Neural cell (in vitro differentiated cells): Measurements from ENCODE around the gene DAPP1. TPM values are rescaled to one million over a fixed set of nuclear protein-coding genes. Genes with fewer than 3 reads are reported as not detected.

Experiments
- H2AFZ ChIP-seq: fragments of 200-600, 300-800 bp; sonication (generic), shearing (Covaris generic); 2 replicates; pipeline ENCODE4 v1.6.0; 2014; ENCODE audit warnings: low read depth, mild to moderate bottlenecking, antibody characterized with exemption, low read length, moderate library complexity
- H3F3A ChIP-seq: fragments of 200-600 bp; shearing (Covaris generic); 2 replicates; pipeline ENCODE4 v1.6.1; 2016; ENCODE audit warnings: mild to moderate bottlenecking, moderate library complexity, mixed read lengths, antibody characterized with exemption, low read length; ENCODE audit not compliant: insufficient read depth, poor library complexity, severe bottlenecking
- H3K27ac ChIP-seq: fragments of 200-600, 300-800 bp; sonication (generic), shearing (Covaris generic); 2 replicates; pipeline ENCODE4 v1.5.1; 2014; ENCODE audit warnings: mild to moderate bottlenecking, low read length, moderate library complexity
- H3K27me3 ChIP-seq: fragments of 300-800, 200-600 bp; sonication (generic), shearing (Covaris generic); 2 replicates; pipeline ENCODE4 v1.6.0; 2014; ENCODE audit warnings: mild to moderate bottlenecking, low read depth, low read length, moderate library complexity; ENCODE audit not compliant: insufficient read depth
- H3K36me3 ChIP-seq: fragments of 300-800, 200-600 bp; sonication (generic), shearing (Covaris generic); 2 replicates; pipeline ENCODE4 v1.5.1; 2014; ENCODE audit warnings: mild to moderate bottlenecking, antibody characterized with exemption, low read length, moderate library complexity; ENCODE audit not compliant: insufficient read depth
- H3K4me2 ChIP-seq: fragments of 300-800, 200-600 bp; sonication (generic), shearing (Covaris generic); 2 replicates; pipeline ENCODE4 v1.6.0; 2014; ENCODE audit warnings: mild to moderate bottlenecking, low read length
- H3K4me3 ChIP-seq: fragments of 300-800, 200-600 bp; sonication (generic), shearing (Covaris generic); 2 replicates; pipeline ENCODE4 v1.5.1; 2014; ENCODE audit warnings: mild to moderate bottlenecking, low read length, moderate library complexity
- H3K79me2 ChIP-seq: fragments of 200-600 bp; shearing (Covaris generic); replicated peaks from 2 replicates; pipeline ENCODE4 v1.6.0; 2014; ENCODE audit warnings: mild to moderate bottlenecking, low read length, moderate library complexity; ENCODE audit not compliant: insufficient read depth
- H3K9ac ChIP-seq: fragments of 300-800, 200-600 bp; sonication (generic), shearing (Covaris generic); 2 replicates; pipeline ENCODE4 v1.6.1; 2016; ENCODE audit warnings: mild to moderate bottlenecking, low read length, mixed read lengths
- H3K9me2 ChIP-seq: fragments of 200-600 bp; shearing (Covaris generic); 2 replicates; pipeline ENCODE4 v1.6.1; 2016; ENCODE audit warnings: mild to moderate bottlenecking, low read length, mixed read lengths; ENCODE audit not compliant: insufficient read depth
- H3K9me3 ChIP-seq: fragments of 200-600, 300-800 bp; sonication (generic), shearing (Covaris generic); 2 replicates; pipeline ENCODE4 v1.6.1; 2016; ENCODE audit warnings: mild to moderate bottlenecking, mixed run types, low read length, moderate library complexity, mixed read lengths
- H4K20me1 ChIP-seq: fragments of 200-600 bp; shearing (Covaris generic); 2 replicates; pipeline ENCODE4 v1.6.1; 2016; ENCODE audit warnings: mild to moderate bottlenecking, mixed run types; ENCODE audit not compliant: insufficient read depth
- CTCF ChIP-seq: fragments of 450-650 bp; IDR thresholded peaks from 2 replicates; pipeline ENCODE4 v1.5.1; 2014; ENCODE audit warnings: antibody characterized with exemption, mild to moderate bottlenecking, moderate library complexity; ENCODE audit not compliant: poor library complexity, severe bottlenecking
- EP300 ChIP-seq: fragments of 450-650 bp; conservative IDR thresholded peaks from 2 replicates; pipeline ENCODE4 v1.6.1; 2014; ENCODE audit warnings: antibody characterized with exemption, mild to moderate bottlenecking, moderate library complexity; ENCODE audit not compliant: poor library complexity, severe bottlenecking
- EZH2 ChIP-seq: fragments of 200-600, 300-800 bp; shearing (Covaris generic), sonication (generic); IDR thresholded peaks from 2 replicates; pipeline ENCODE4 v1.6.1; 2014; ENCODE audit warnings: antibody characterized with exemption, low read length, borderline replicate concordance, mild to moderate bottlenecking; ENCODE audit not compliant: insufficient read depth, poor library complexity, severe bottlenecking
- MXI1 ChIP-seq: fragments of 450-650 bp; conservative IDR thresholded peaks from 2 replicates; pipeline ENCODE4 v1.6.1; 2014; ENCODE audit warnings: antibody characterized with exemption, mild to moderate bottlenecking; ENCODE audit not compliant: poor library complexity, severe bottlenecking
- POLR2AphosphoS5 ChIP-seq: IDR thresholded peaks from 2 replicates; pipeline ENCODE4 v1.6.1; 2012
- RAD21 ChIP-seq: fragments of 450-650 bp; conservative IDR thresholded peaks from 2 replicates; pipeline ENCODE4 v1.6.1; 2014; ENCODE audit warnings: antibody characterized with exemption, mild to moderate bottlenecking, moderate library complexity
- REST ChIP-seq: IDR thresholded peaks from 2 replicates; pipeline ENCODE4 v1.6.1; 2012; ENCODE audit warnings: borderline replicate concordance
- SMC3 ChIP-seq: fragments of 450-650 bp; conservative IDR thresholded peaks from 2 replicates; pipeline ENCODE4 v1.6.1; 2014; ENCODE audit warnings: antibody characterized with exemption, mild to moderate bottlenecking, moderate library complexity; ENCODE audit not compliant: poor library complexity
- TAF1 ChIP-seq: IDR thresholded peaks from 2 replicates; pipeline ENCODE4 v1.6.1; 2012; ENCODE audit warnings: low read depth
- polyA plus RNA-seq: library from polyadenylated mRNA; depleted of rRNA; stranded (reverse); fragments of >200 nt; gene quantifications from 2 replicates; pipeline ENCODE4 v1.2.3, GENCODE V29; 2014

The DAPP1 gene
- polyA plus RNA-seq, 1 donor from 2014 or later = not detected

GRCh38 chr4:99853999-99854398 is 37.4 kb downstream of the DAPP1 start:
- Histone ChIP-seq H3K9me3 (no peaks in the 10 kb centered on the region), H2AFZ (no peak overlapping the region), H3K9me2 (no peaks in the 10 kb centered on the region), H3K27ac (no peak overlapping the region), H3K36me3 (no peaks in the 10 kb centered on the region), H3K4me3 (no peak overlapping the region), H3K79me2 (no peaks in the 10 kb centered on the region), H3K9ac (no peak overlapping the region), H3K4me2 (no peak overlapping the region), H3F3A (no peaks in the 10 kb centered on the region), H3K27me3 (no peaks in the 10 kb centered on the region), H4K20me1 (no peaks in the 10 kb centered on the region)
- TF ChIP-seq EZH2 = no peak
- no peak for TF ChIP-seq TAF1
- TF ChIP-seq EP300 = no peak
- no peak for TF ChIP-seq POLR2AphosphoS5
- TF ChIP-seq CTCF = no peak
- no peak for TF ChIP-seq REST
- TF ChIP-seq RAD21 = no peak
- no peak for TF ChIP-seq SMC3
- TF ChIP-seq MXI1 = no peak

- no peaks in the 10 kb centered on the region for H4K20me1 ChIP-seq
- H3K36me3 ChIP-seq = no peaks in the 10 kb centered on the region
- H2AFZ ChIP-seq = no peak overlapping the region
- no peaks in the 10 kb centered on the region for H3F3A ChIP-seq
- no peak overlapping the region for H3K27ac ChIP-seq
- H3K27me3 ChIP-seq = no peaks in the 10 kb centered on the region
- no peak overlapping the region for H3K9ac ChIP-seq
- TF ChIP-seq EZH2 = no peak
- no peak for TF ChIP-seq TAF1
- no peak for TF ChIP-seq MXI1
- no peak for TF ChIP-seq REST
- no peak for TF ChIP-seq RAD21
- no peak for TF ChIP-seq EP300
- no peak for TF ChIP-seq SMC3
- no peak for TF ChIP-seq CTCF
- TF ChIP-seq POLR2AphosphoS5 = no peak
- H3K79me2 ChIP-seq = no peaks in the 10 kb centered on the region
- H3K4me3 ChIP-seq = no peak overlapping the region
- H3K9me2 ChIP-seq = no peaks in the 10 kb centered on the region
- H3K4me2 ChIP-seq = no peak overlapping the region
- no peaks in the 10 kb centered on the region for H3K9me3 ChIP-seq
These were observed 39.1 kb downstream of the DAPP1 start for GRCh38 chr4:99855678-99856077.
